SK-N-SH treated with all-trans-retinoic acid at 6 μM for 48 hours (cell line): ENCODE results near the gene DOP1B.
"Not testable (repeated sequence)": the region's sequence is repeated elsewhere in the genome, so short reads cannot be mapped to it uniquely, and the experiment has no call there.

Source experiments
- ATAC-seq: fragments of 200-7000 bp; cut with Tn5 transposase; 3 replicates; pipeline ENCODE4 v1.9.1; 2020; ENCODE audit warnings: mild to moderate bottlenecking, moderate library complexity
- ARNTL ChIP-seq: fragments of 450-650 bp; formaldehyde crosslinking; IDR thresholded peaks from 2 replicates; pipeline ENCODE4 v1.5.0; 2020; ENCODE audit warnings: low read depth, mild to moderate bottlenecking, moderate library complexity, borderline replicate concordance
- BACH2 ChIP-seq: fragments of 250-450 bp; sonication (Bioruptor Pico); IDR thresholded peaks from 2 replicates; pipeline ENCODE4 v1.9.0; 2021; ENCODE audit warnings: mild to moderate bottlenecking, borderline replicate concordance
- CREB5 ChIP-seq: fragments of 250-450 bp; sonication (Bioruptor Pico); IDR thresholded peaks from 2 replicates; pipeline ENCODE4 v1.5.1; 2020; ENCODE audit warnings: low read depth, mild to moderate bottlenecking, moderate library complexity
- CSRNP3 ChIP-seq: fragments of 250-450 bp; sonication (Bioruptor Pico); IDR thresholded peaks from 2 replicates; pipeline ENCODE4 v1.5.1; 2021; ENCODE audit warnings: mild to moderate bottlenecking, moderate library complexity
- ESRRG ChIP-seq: fragments of 250-450 bp; sonication (Bioruptor Pico); IDR thresholded peaks from 2 replicates; pipeline ENCODE4 v1.6.1; 2021; ENCODE audit warnings: mild to moderate bottlenecking
- GLIS3 ChIP-seq: fragments of 250-450 bp; sonication (Bioruptor Pico); IDR thresholded peaks from 2 replicates; pipeline ENCODE4 v1.5.0; 2020; ENCODE audit warnings: mild to moderate bottlenecking, moderate library complexity
- ISL1 ChIP-seq: fragments of 250-450 bp; sonication (Bioruptor Pico); IDR thresholded peaks from 2 replicates; pipeline ENCODE4 v2.1.2; 2022; ENCODE audit warnings: mild to moderate bottlenecking, moderate library complexity
- OSR1 ChIP-seq: fragments of 250-450 bp; sonication (Bioruptor Pico); IDR thresholded peaks from 2 replicates; pipeline ENCODE4 v1.8.0; 2022; ENCODE audit warnings: moderate library complexity, mild to moderate bottlenecking, inconsistent platforms
- PATZ1 ChIP-seq: fragments of 250-450 bp; sonication (Bioruptor Pico); IDR thresholded peaks from 2 replicates; pipeline ENCODE4 v1.8.0; 2020; ENCODE audit warnings: mild to moderate bottlenecking, moderate library complexity, borderline replicate concordance
- POU6F1 ChIP-seq: fragments of 250-450 bp; sonication (Bioruptor Pico); IDR thresholded peaks from 2 replicates; pipeline ENCODE4 v1.8.0; 2021; ENCODE audit warnings: low read depth, mild to moderate bottlenecking, moderate library complexity, borderline replicate concordance
- PPARA ChIP-seq: fragments of 250-450 bp; sonication (Bioruptor Pico); IDR thresholded peaks from 2 replicates; pipeline ENCODE4 v1.5.0; 2020; ENCODE audit warnings: mild to moderate bottlenecking, borderline replicate concordance
- RARB ChIP-seq: fragments of 250-450 bp; sonication (Bioruptor Pico); IDR thresholded peaks from 2 replicates; pipeline ENCODE4 v1.8.0; 2021; ENCODE audit warnings: mild to moderate bottlenecking, moderate library complexity
- SNAI2 ChIP-seq: fragments of 250-450 bp; sonication (Bioruptor Pico); IDR thresholded peaks from 2 replicates; pipeline ENCODE4 v1.5.0; 2020; ENCODE audit warnings: mild to moderate bottlenecking, moderate library complexity
- TCF4 ChIP-seq: fragments of 250-450 bp; sonication (Bioruptor Pico); IDR thresholded peaks from 2 replicates; pipeline ENCODE4 v1.8.0; 2021; ENCODE audit warnings: mild to moderate bottlenecking, moderate library complexity, borderline replicate concordance
- TOX ChIP-seq: fragments of 250-450 bp; sonication (Bioruptor Pico); IDR thresholded peaks from 2 replicates; pipeline ENCODE4 v1.8.0; 2021; ENCODE audit warnings: mild to moderate bottlenecking, moderate library complexity, borderline replicate concordance
- ZC3H10 ChIP-seq: fragments of 250-450 bp; sonication (Bioruptor Pico); IDR thresholded peaks from 2 replicates; pipeline ENCODE4 v1.5.1; 2021; ENCODE audit warnings: mild to moderate bottlenecking, moderate library complexity
- ZFP3 ChIP-seq: fragments of 250-450 bp; sonication (Bioruptor Pico); IDR thresholded peaks from 2 replicates; pipeline ENCODE4 v1.5.0; 2020; ENCODE audit warnings: mild to moderate bottlenecking, moderate library complexity
- ZFP30 ChIP-seq: fragments of 450-650 bp; formaldehyde crosslinking; IDR thresholded peaks from 2 replicates; pipeline ENCODE4 v1.5.0; 2022; ENCODE audit warnings: mild to moderate bottlenecking, moderate library complexity
- ZNF565 ChIP-seq: fragments of 450-650 bp; formaldehyde crosslinking; conservative IDR thresholded peaks from 2 replicates; pipeline ENCODE4 v1.5.0; 2020; ENCODE audit warnings: low read depth, mild to moderate bottlenecking, moderate library complexity
- ZNF70 ChIP-seq: fragments of 450-650 bp; formaldehyde crosslinking; IDR thresholded peaks from 2 replicates; pipeline ENCODE4 v1.5.0; 2020; ENCODE audit warnings: mild to moderate bottlenecking, moderate library complexity
- ZNF8 ChIP-seq: fragments of 450-650 bp; formaldehyde crosslinking; IDR thresholded peaks from 2 replicates; pipeline ENCODE4 v1.5.0; 2020; ENCODE audit warnings: mild to moderate bottlenecking, moderate library complexity

DOP1B gene

DNA sequence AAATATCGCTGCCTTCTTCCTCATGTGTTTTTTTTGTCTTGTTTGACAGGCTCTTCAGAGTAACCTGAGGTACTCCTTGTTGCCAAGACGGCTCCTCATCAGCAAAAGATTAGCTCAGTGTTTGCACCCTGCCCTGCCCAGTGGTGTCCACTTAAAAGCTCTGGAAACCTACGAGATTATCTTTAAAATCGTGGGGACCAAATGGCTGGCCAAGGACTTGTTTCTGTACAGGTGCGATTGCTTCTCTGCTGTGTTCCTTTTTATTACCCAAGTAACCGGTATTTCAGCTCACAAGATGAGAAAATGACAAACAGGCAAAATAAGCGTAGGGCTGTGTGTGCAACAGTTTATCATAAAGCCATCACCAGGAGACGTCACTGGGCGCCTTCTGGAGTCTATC lies 42.4 kb downstream of the DOP1B start:
- ATAC-seq: no peak
- TF ChIP-seq POU6F1 (no peak), ZFP3 (CRISPR knock-in tag) (no peak), ARNTL (CRISPR knock-in tag) (no peak), ZFP30 (CRISPR knock-in tag) (no peak), PATZ1 (CRISPR knock-in tag) (no peak), TOX (CRISPR knock-in tag) (no peak), ISL1 (CRISPR knock-in tag) (no peak), PPARA (CRISPR knock-in tag) (no peak), ZNF565 (CRISPR knock-in tag) (no peak), ESRRG (CRISPR knock-in tag) (no peak), CSRNP3 (CRISPR knock-in tag) (no peak), ZNF70 (CRISPR knock-in tag) (no peak)

DNA sequence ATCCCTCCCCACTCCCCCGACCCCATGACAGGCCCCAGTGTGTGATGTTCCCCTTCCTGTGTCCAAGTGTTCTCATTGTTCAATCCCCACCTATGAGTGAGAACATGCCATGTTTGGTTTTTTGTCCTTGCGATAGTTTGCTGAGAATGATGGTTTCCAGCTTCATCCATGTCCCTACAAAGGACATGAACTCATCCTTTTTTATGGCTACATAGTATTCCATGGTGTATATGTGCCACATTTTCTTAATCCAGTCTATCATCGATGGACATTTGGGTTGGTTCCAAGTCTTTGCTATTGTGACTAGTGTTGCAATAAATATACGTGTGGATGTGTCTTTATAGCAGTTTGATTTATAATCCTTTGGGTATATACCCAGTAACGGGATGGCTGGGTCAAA lies 43.0 kb downstream of the DOP1B start:
- ATAC-seq: not testable (repeated sequence)

GRCh38 chr21:36200081-36200561 lies 43.5 kb downstream of the DOP1B start:
- no peak for ATAC-seq
- TF ChIP-seq ZC3H10 (no peak), BACH2 (CRISPR knock-in tag) (no peak), SNAI2 (CRISPR knock-in tag) (no peak), GLIS3 (CRISPR knock-in tag) (no peak), ARNTL (CRISPR knock-in tag) (no peak), POU6F1 (no peak), CREB5 (CRISPR knock-in tag) (no peak), TCF4 (CRISPR knock-in tag) (no peak), RARB (CRISPR knock-in tag) (no peak), ISL1 (CRISPR knock-in tag) (no peak), OSR1 (CRISPR knock-in tag) (no peak), ZFP3 (CRISPR knock-in tag) (no peak), ZNF565 (CRISPR knock-in tag) (no peak), ZFP30 (CRISPR knock-in tag) (no peak), PPARA (CRISPR knock-in tag) (no peak), CSRNP3 (CRISPR knock-in tag) (no peak), ESRRG (CRISPR knock-in tag) (no peak), ZNF8 (CRISPR knock-in tag) (no peak)
- TF ChIP-seq, all 23 proteins: peak for 0
